B cell (primary cell): ENCODE data around the gene KIAA1614. TPM values are rescaled to one million over a fixed set of nuclear protein-coding genes. Genes with fewer than 3 reads are reported as not detected.

ENCODE experiments used
- ATAC-seq: fragments of 200-7000 bp; cut with Tn5 transposase; one replicate; pipeline ENCODE4 v1.10.0; 2021; ENCODE audit warnings: low read depth, mild to moderate bottlenecking, moderate number of reproducible peaks, moderate library complexity
- CTCF ChIA-PET: fragments of 350-600 bp; sonication (Branson Sonifier 250); formaldehyde crosslinking; loops from one replicate; lab custom pipeline; 2021; ENCODE audit warnings: antibody characterized with exemption, inconsistent platforms; lab: Charles Lee
- POLR2A ChIA-PET: fragments of 350-600 bp; sonication (Branson Sonifier 250); formaldehyde crosslinking; loops from one replicate; lab custom pipeline; 2021; ENCODE audit warnings: antibody characterized with exemption; lab: Charles Lee
- DNase-seq: peaks from one replicate; pipeline ENCODE4 v3.0.0; 2013
- H2AFZ ChIP-seq: 2 replicates; pipeline ENCODE4 v1.6.1; 2012; ENCODE audit warnings: mild to moderate bottlenecking, low read depth, low read length; ENCODE audit not compliant: insufficient read depth, poor library complexity, severe bottlenecking
- H3K27ac ChIP-seq, 2 donors: 1 replicate in 1 of 2; 2 replicates in 1 of 2; pipeline ENCODE4 v1.5.1; 2012 to 2013; ENCODE audit warnings: low read length in 2 of 2, mild to moderate bottlenecking in 2 of 2, moderate library complexity in 1 of 2
- H3K27me3 ChIP-seq, 4 experiments: fragments of 200-600 bp in 1 of 4; sonication (generic) in 1 of 4; replicated peaks in 1 of 4; 1 replicate in 2 of 4; 2 replicates in 2 of 4; pipeline versions ENCODE4 v1.6.1 to v1.7.0; 2013 to 2016; ENCODE audit warnings: low read length in 3 of 4, mild to moderate bottlenecking in 2 of 4, mixed read lengths in 1 of 4, moderate library complexity in 1 of 4; ENCODE audit not compliant: insufficient read depth in 4 of 4, control insufficient read depth in 3 of 4; ENCODE audit errors: control extremely low read depth in 1 of 4
- H3K36me3 ChIP-seq, 2 experiments: replicated peaks in 1 of 2; 1 replicate in 1 of 2; 2 replicates in 1 of 2; pipeline versions ENCODE4 v1.6.1 to v1.7.1; 2013; ENCODE audit warnings: low read length in 1 of 2; ENCODE audit not compliant: insufficient read depth in 2 of 2, control insufficient read depth in 1 of 2; ENCODE audit errors: control extremely low read depth in 1 of 2, extremely low read depth in 1 of 2
- H3K4me1 ChIP-seq, 2 donors: fragments of 200-600 bp in 1 of 2; sonication (generic) in 1 of 2; 1 replicate in 1 of 2; 2 replicates in 1 of 2; pipeline versions ENCODE4 v1.5.1 to v1.6.1; 2013 to 2017; ENCODE audit warnings: low read length in 2 of 2; ENCODE audit not compliant: control insufficient read depth in 2 of 2, insufficient read depth in 2 of 2
- H3K4me2 ChIP-seq: replicated peaks from 2 replicates; pipeline ENCODE3; 2012; ENCODE audit warnings: mild to moderate bottlenecking, low read depth, low read length; ENCODE audit not compliant: poor library complexity, severe bottlenecking
- H3K4me3 ChIP-seq, 5 experiments: fragments of 200-600 bp in 1 of 5; sonication (generic) in 1 of 5; 1 replicate in 3 of 5; 2 replicates in 2 of 5; pipeline versions ENCODE4 v1.5.1 to v1.7.0; 2011 to 2016; ENCODE audit warnings: low read length in 4 of 5, mild to moderate bottlenecking in 4 of 5, low read depth in 2 of 5, control low read depth in 1 of 5, moderate library complexity in 1 of 5; ENCODE audit not compliant: insufficient read depth in 1 of 5; ENCODE audit errors: control extremely low read depth in 1 of 5, extremely low read depth in 1 of 5
- H3K79me2 ChIP-seq: fragments of 200-600 bp; sonication (generic); one replicate; pipeline ENCODE4 v1.6.0; 2016; ENCODE audit warnings: low read length; ENCODE audit not compliant: control insufficient read depth, insufficient read depth
- H3K9ac ChIP-seq: fragments of 200-600 bp; sonication (generic); 2 replicates; pipeline ENCODE4 v1.6.1; 2017; ENCODE audit warnings: mild to moderate bottlenecking, low read length, moderate library complexity
- H3K9me3 ChIP-seq, 3 donors: one replicate each; pipeline versions ENCODE4 v1.6.1 to v1.7.1; 2013; ENCODE audit warnings: low read length in 2 of 3; ENCODE audit not compliant: control insufficient read depth in 2 of 3, insufficient read depth in 1 of 3; ENCODE audit errors: control extremely low read depth in 1 of 3
- H4K20me1 ChIP-seq: 2 replicates; pipeline ENCODE4 v1.6.0; 2012; ENCODE audit warnings: mild to moderate bottlenecking, low read length; ENCODE audit not compliant: insufficient read depth, control insufficient read depth, poor library complexity, severe bottlenecking
- H3K27ac Mint-ChIP-seq: one replicate; pipeline ENCODE4 v1.8.0; 2021; ENCODE audit warnings: mixed read lengths
- H3K27me3 Mint-ChIP-seq: one replicate; pipeline ENCODE4 v1.8.0; 2021; ENCODE audit warnings: mixed read lengths
- H3K4me1 Mint-ChIP-seq: one replicate; pipeline ENCODE4 v1.8.0; 2021; ENCODE audit warnings: mixed read lengths
- H3K4me3 Mint-ChIP-seq: one replicate; pipeline ENCODE4 v1.8.0; 2021; ENCODE audit warnings: mixed read lengths
- H3K9me3 Mint-ChIP-seq: one replicate; pipeline ENCODE4 v1.8.0; 2022; ENCODE audit warnings: mixed read lengths; ENCODE audit not compliant: insufficient read depth
- EZH2 ChIP-seq: IDR thresholded peaks from 2 replicates; pipeline ENCODE4 v1.6.1; 2012; ENCODE audit warnings: borderline replicate concordance, low read depth, mild to moderate bottlenecking, moderate library complexity, low read length; ENCODE audit not compliant: insufficient read depth, poor library complexity, severe bottlenecking
- WGBS: methylation state at CpG from one replicate; pipeline ENCODE4 v1.1.5; 2013; ENCODE audit warnings: missing lambda C conversion rate; ENCODE audit not compliant: insufficient coverage; 5-methylcytosine and 5-hydroxymethylcytosine counted together
- intact Hi-C: fragments of 100-400 bp; cut with micrococcal nuclease; formaldehyde crosslinking; loops from one replicate; pipeline ENCODE4 v1.10.0; 2022
- polyA plus RNA-seq: library from polyadenylated mRNA; depleted of rRNA; stranded (reverse); fragments of >200 nt; gene quantifications from 2 replicates; pipeline ENCODE4 v1.2.3, GENCODE V29; 2012
- total RNA-seq, 2 donors: library from RNA; stranded (reverse); fragments of 120-200 nt in 1 of 2; gene quantifications; 1 replicate in 1 of 2; 2 replicates in 1 of 2; pipeline versions ENCODE4 v1.2.3 to v1.2.4, GENCODE V29; 2013 to 2022
- TF ChIP-seq, protein P1 (sequence below): fragments of 200-600 bp; IDR thresholded peaks from one replicate; pipeline ENCODE4 v1.8.0; 2022; ENCODE audit warnings: antibody characterized with exemption, mild to moderate bottlenecking

Gene KIAA1614
- total and polyA plus RNA-seq, 2 donors (not counting 1 experiment from before 2014, with no cell fraction given) = 0.03 to 0.22 TPM

DNA sequence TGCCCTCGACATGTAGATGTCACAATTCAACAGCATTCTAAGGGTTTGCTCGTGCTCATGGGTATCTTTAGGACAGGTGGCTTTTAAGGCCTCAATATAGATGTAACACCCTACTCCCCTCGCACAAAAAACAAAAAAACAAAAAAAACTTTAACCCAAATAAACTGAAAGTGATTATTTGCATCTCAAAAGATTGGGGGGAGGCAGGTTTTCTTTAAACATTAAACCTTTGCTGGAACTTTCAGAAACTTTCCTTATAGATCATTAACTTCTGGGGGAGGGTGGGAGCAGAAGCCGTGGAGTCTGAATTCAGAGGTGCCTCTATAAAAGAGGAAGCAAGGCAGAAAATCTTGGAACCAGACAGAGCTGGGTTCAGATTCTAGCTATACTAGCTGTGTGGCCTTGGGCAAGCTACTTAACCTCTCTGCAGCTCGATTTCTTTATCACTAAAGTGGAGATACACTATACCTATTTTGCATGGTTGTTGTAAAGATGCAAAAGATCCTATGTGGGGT, 3.2 kb upstream of the KIAA1614 start:
- intact Hi-C loops = no loop called here
- Histone ChIP-seq H3K27ac (no peak overlapping the region), H2AFZ (no peak overlapping the region), H4K20me1 (no peaks in the 10 kb centered on the region), H3K79me2 (no peaks in the 10 kb centered on the region), H3K4me2 (no peak overlapping the region), H3K4me3 (no peak overlapping the region), H3K4me1 (peaks cover 7 to 8% of the 10 kb centered on the region in 2 donors), H3K9ac (no peak overlapping the region), H3K27me3 (peaks cover 0 to 23% (median 7%) of the 10 kb centered on the region in 4 experiments), H3K9me3 (peaks cover 0 to 4% (median 0%) of the 10 kb centered on the region in 3 donors), H3K36me3 (no peaks in the 10 kb centered on the region)
- TF ChIP-seq, protein P1, sequence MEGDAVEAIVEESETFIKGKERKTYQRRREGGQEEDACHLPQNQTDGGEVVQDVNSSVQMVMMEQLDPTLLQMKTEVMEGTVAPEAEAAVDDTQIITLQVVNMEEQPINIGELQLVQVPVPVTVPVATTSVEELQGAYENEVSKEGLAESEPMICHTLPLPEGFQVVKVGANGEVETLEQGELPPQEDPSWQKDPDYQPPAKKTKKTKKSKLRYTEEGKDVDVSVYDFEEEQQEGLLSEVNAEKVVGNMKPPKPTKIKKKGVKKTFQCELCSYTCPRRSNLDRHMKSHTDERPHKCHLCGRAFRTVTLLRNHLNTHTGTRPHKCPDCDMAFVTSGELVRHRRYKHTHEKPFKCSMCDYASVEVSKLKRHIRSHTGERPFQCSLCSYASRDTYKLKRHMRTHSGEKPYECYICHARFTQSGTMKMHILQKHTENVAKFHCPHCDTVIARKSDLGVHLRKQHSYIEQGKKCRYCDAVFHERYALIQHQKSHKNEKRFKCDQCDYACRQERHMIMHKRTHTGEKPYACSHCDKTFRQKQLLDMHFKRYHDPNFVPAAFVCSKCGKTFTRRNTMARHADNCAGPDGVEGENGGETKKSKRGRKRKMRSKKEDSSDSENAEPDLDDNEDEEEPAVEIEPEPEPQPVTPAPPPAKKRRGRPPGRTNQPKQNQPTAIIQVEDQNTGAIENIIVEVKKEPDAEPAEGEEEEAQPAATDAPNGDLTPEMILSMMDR = no peak
- no peak for TF ChIP-seq EZH2
- Mint-ChIP-seq H3K27me3 (peaks cover 36% of the 10 kb centered on the region), H3K4me1 (peaks cover 14% of the 10 kb centered on the region), H3K27ac (no peak overlapping the region), H3K4me3 (no peak overlapping the region), H3K9me3 (no peaks in the 10 kb centered on the region)
- ATAC-seq (no peak), DNase-seq (no peak)
- ChIA-PET POLR2A (no interaction called here), CTCF (interaction anchor here (0.7 to 1.0 kb wide), 2 partner anchors 18 to 46 kb away, joined by 3 read pairs; no protein-coding TSS in a partner anchor)
- no CpG with 5 or more reads among the region's 5 CpGs for WGBS

DNA sequence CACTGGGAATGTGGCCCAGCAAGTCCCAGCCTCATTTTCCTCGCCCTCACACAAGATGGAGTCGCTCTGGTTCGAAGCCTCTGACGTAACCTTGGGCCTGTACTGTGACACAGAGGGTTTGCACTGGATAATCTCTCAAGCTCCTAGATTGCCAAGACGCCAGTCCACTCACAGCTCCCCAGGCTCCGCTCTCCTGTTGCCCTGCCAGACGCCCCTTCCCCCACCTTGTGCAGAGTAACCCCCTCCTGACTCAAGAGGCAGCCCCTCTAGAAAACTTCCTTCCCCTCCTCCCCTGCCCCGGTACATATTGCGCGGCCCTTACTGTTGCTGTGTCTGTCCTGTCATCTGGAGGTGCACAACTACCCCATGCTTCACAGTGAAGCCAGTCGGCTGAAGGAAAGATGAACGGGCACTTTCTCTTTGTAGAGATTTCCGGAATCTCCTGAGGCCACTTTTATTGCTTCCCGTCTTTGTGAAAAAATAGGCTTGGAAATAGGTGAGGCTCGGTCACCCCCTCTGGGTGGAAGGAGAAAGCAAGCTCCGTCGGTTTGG, 981 bp upstream of the KIAA1614 start:
- H2AFZ ChIP-seq = no peak overlapping the region
- no peaks in the 10 kb centered on the region for H3K79me2 ChIP-seq
- POLR2A ChIA-PET = no interaction called here
- peak overlapping the region; percentile 72 for H3K4me2 ChIP-seq
- DNase-seq (no peak), ATAC-seq (no peak)
- no peaks in the 10 kb centered on the region for H3K36me3 ChIP-seq
- H3K4me3 ChIP-seq = peak overlapping the region in 3 of 5 experiments; percentile 11 to 24 (median 15)
- H3K9me3 Mint-ChIP-seq = no peaks in the 10 kb centered on the region
- H4K20me1 ChIP-seq = no peaks in the 10 kb centered on the region
- intact Hi-C loops = no loop called here
- no peak overlapping the region for H3K27ac ChIP-seq
- H3K9me3 ChIP-seq = no peaks in the 10 kb centered on the region
- peak overlapping the region; percentile 73 for H3K4me3 Mint-ChIP-seq
- H3K27me3 Mint-ChIP-seq = peaks cover 43% of the 10 kb centered on the region
- CTCF ChIA-PET = interaction anchor here (1.0 kb wide), 1 partner anchor 396 kb away, joined by 3 read pairs; no protein-coding TSS in a partner anchor
- H3K27ac Mint-ChIP-seq = no peak overlapping the region
- whole genome bisulfite sequencing = 40% methylated on average over 17 of the region's 17 CpGs
- peaks cover 14% of the 10 kb centered on the region for H3K4me1 Mint-ChIP-seq
- H3K4me1 ChIP-seq = peaks cover 7 to 8% of the 10 kb centered on the region in 2 donors
- peak overlapping the region; percentile 23 for H3K9ac ChIP-seq
- H3K27me3 ChIP-seq = peaks cover 0 to 23% (median 9%) of the 10 kb centered on the region in 4 experiments
- TF ChIP-seq EZH2 = no peak
- TF ChIP-seq, protein P1 = no peak
